PFSK-1 (cell line): ENCODE data around the gene MYL3.

Experiments used
- FOXP2 ChIP-seq: optimal IDR thresholded peaks from 2 replicates; pipeline ENCODE3; 2011; ENCODE audit warnings: borderline replicate concordance, control low read depth, inconsistent platforms; ENCODE audit not compliant: insufficient read depth; ENCODE audit errors: extremely low read length, extremely low read depth
- POLR2AphosphoS5 ChIP-seq: IDR thresholded peaks from 2 replicates; pipeline ENCODE4 v1.6.1; 2012; ENCODE audit warnings: low read depth, mild to moderate bottlenecking, control low read depth, low read length, moderate library complexity
- REST ChIP-seq, 2 experiments: IDR thresholded peaks; 2 replicates each; pipeline versions ENCODE4 v1.6.1 to v1.8.0; 2011 to 2012; ENCODE audit warnings: low read depth in 2 of 2, low read length in 2 of 2, control low read depth in 1 of 2, inconsistent platforms in 1 of 2, mild to moderate bottlenecking in 1 of 2, moderate library complexity in 1 of 2; ENCODE audit not compliant: insufficient read depth in 1 of 2
- SIN3A ChIP-seq: IDR thresholded peaks from 2 replicates; pipeline ENCODE4 v1.6.1; 2012; ENCODE audit warnings: mild to moderate bottlenecking, low read length, moderate library complexity, borderline replicate concordance; ENCODE audit not compliant: insufficient read depth
- TAF1 ChIP-seq: IDR thresholded peaks from 2 replicates; pipeline ENCODE4 v1.6.1; 2012; ENCODE audit warnings: low read length, control low read depth, borderline replicate concordance; ENCODE audit not compliant: insufficient read depth

Gene MYL3

GRCh38 chr3:46851364-46852333 is 11.6 kb downstream of the MYL3 start:
- TF ChIP-seq SIN3A (no peak), FOXP2 (no peak), REST (IDR thresholded peaks at IDR 0.05; ENCODE audit: insufficient read depth in 1 of 2, low read depth in 2 of 2, low read length in 2 of 2) (no peak), POLR2AphosphoS5 (no peak), TAF1 (no peak)

GRCh38 chr3:46850468-46850779 is 12.8 kb downstream of the MYL3 start:
- TF ChIP-seq FOXP2 (no peak), SIN3A (no peak), POLR2AphosphoS5 (no peak), TAF1 (no peak), REST (IDR thresholded peaks at IDR 0.05; ENCODE audit: insufficient read depth in 1 of 2, low read depth in 2 of 2, low read length in 2 of 2) (no peak)

GRCh38 chr3:46849686-46850467 is 13.4 kb downstream of the MYL3 start:
- TF ChIP-seq FOXP2 (no peak), POLR2AphosphoS5 (no peak)

GRCh38 chr3:46849045-46849631 is 14.1 kb downstream of the MYL3 start:
- TF ChIP-seq FOXP2 (no peak), REST (IDR thresholded peaks at IDR 0.05; ENCODE audit: insufficient read depth in 1 of 2, low read depth in 2 of 2, low read length in 2 of 2) (no peak), POLR2AphosphoS5 (no peak), TAF1 (no peak), SIN3A (no peak)

- no peak for TF ChIP-seq SIN3A
- no peak for TF ChIP-seq FOXP2
- no peak for TF ChIP-seq POLR2AphosphoS5
- TF ChIP-seq REST (IDR thresholded peaks at IDR 0.05; ENCODE audit: insufficient read depth in 1 of 2, low read depth in 2 of 2, low read length in 2 of 2), result no peak
- no peak for TF ChIP-seq TAF1
These were observed 14.8 kb downstream of the MYL3 start for GRCh38 chr3:46848271-46849044.
